Measurements from ENCODE around the gene NCDN.
"Not testable (repeated sequence)": the region's sequence is repeated elsewhere in the genome, so short reads cannot be mapped to it uniquely, and the experiment has no call there.

NCDN gene

GRCh38 chr1:35571263-35571662 is 13.7 kb downstream of the NCDN start:
- no peak for DNase-seq

DNA sequence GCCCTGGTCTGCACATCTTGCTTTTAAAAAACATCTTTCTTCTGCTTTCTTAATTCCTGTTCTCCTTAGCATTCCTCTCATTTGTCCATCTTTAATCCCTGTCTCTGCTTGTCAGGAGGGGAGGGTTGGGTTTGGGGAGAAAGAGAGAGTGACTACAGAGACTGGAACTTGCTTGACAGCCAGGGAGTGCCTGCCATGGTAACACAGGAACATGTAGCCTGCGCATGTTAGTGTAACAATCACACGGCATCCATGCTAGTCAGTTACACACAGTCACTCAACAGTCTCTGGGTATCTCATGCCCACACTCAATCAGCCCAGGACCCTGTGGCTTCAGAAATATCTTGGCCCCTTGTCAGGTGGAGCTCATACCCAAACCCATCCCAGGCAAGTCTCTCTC is 14.7 kb downstream of the NCDN start:
- DNase-seq, result no peak

- no peak for DNase-seq
Observed at GRCh38 chr1:35573198-35574124, 15.9 kb downstream of the NCDN start, which contains the start of gene TFAP2E. Gene TFAP2E (plus strand): TSS chr1:35573314. CDS start chr1:35573578, 264 bp downstream.

GRCh38 chr1:35574125-35574654 is 16.6 kb downstream of the NCDN start:
- no peak for DNase-seq

DNA sequence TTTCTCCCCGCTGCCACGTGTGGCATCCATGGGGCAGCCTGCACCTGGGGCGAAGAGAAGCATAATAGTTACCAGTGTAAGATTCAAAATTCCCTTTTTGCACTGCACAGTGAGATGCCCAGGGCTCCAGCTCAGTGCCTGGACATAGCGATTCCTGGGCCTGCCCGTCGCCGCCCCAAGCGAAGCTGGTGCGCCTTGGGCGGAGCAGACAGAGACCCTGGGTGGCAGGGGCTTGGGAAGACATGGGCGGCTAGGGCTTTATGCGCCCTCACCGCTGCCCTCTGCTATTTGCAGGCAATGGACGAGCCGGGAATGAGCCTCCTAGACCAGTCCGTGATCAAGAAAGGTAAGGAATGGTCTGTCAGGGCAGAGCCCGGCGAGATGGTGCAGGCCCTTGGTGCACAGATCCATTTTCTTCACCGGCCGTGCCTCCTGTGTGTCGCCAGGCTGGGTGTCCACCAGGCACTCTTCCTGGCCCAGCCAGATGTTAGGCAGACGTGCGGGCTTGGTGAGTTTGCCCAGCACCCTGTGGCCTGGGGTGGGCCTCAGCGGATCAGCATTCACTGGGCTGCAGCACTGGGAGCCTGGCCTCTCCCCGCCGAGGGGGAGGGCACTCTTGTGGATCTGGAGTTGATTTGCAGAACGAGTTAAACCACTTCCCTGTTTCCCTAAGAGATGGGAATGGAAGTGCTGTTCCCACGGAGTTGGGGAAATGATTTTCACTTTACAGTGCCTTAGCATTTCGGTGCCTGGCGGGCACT is 17.2 kb downstream of the NCDN start:
- DNase-seq, result no peak

DNA sequence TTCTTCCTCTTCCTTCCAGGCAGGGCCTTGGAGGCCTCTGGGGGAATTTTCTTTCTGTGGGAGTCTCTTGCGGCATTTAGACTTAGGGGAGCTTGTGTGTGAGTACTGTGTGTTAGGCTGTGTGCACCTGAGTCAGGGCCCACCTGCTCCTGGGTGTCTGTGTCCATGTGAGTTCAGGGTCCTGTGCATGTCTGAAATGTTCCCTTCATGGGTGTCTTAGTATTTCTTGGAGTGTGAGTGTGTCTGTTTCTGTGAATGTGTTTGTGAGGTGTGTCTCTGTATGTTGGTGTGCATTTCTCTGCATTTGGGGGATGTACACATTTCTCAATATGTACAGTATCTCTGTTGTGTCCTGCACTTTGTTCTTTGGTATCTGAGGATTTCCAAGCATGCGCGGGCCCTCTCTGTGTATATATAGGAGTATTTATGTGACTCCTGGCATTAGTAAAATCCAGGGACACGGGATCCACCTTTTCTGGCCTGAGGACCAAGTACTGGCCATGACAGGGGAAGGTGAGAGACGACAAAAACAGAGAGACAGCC is 17.9 kb downstream of the NCDN start:
- no peak for DNase-seq

DNA sequence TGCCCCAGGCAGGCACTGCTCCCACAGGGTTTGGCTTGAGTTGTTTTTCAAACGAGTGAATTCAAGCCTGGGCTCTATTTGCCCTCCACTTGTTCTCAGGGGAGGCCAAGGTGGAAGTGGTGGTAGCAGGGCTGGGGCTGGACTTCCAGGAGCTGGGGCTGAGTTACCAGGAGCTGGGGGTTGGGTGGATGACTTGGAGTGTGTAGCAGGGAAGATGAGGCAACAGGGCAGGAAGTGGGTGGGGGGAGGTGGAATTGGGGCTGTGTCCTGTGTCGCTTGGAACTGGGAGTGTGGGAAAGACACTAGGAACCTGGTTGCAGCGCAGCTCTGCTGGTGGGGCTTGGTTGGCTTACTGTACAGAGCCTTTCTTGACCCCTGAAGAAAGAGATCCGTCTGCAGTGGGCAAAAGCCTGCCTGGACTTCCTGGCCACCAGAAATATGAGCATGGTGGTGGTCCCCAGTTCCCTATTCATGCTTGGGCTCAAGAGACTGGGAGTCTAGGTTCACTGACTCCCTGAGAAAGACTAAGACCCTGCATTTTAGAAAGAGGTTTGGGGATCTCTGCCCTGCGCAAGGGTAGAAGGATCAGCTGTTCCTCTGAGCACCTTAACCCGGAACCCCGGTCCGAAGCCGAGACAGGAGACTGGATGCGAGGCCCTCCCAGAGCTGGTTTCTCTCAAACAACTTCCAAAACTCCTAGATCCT is 18.6 kb downstream of the NCDN start:
- no peak for DNase-seq

DNA sequence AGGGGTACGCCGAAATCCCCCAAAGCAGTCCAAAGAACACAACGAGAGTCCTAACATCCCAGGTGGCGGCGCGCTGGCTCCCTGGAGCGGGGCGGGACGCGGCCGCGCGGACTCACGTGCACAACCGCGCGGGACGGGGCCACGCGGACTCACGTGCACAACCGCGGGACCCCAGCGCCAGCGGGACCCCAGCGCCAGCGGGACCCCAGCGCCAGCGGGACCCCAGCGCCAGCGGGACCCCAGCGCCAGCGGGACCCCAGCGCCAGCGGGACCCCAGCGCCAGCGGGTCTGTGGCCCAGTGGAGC is 19.1 kb downstream of the NCDN start:
- not testable (repeated sequence) for DNase-seq

DNA sequence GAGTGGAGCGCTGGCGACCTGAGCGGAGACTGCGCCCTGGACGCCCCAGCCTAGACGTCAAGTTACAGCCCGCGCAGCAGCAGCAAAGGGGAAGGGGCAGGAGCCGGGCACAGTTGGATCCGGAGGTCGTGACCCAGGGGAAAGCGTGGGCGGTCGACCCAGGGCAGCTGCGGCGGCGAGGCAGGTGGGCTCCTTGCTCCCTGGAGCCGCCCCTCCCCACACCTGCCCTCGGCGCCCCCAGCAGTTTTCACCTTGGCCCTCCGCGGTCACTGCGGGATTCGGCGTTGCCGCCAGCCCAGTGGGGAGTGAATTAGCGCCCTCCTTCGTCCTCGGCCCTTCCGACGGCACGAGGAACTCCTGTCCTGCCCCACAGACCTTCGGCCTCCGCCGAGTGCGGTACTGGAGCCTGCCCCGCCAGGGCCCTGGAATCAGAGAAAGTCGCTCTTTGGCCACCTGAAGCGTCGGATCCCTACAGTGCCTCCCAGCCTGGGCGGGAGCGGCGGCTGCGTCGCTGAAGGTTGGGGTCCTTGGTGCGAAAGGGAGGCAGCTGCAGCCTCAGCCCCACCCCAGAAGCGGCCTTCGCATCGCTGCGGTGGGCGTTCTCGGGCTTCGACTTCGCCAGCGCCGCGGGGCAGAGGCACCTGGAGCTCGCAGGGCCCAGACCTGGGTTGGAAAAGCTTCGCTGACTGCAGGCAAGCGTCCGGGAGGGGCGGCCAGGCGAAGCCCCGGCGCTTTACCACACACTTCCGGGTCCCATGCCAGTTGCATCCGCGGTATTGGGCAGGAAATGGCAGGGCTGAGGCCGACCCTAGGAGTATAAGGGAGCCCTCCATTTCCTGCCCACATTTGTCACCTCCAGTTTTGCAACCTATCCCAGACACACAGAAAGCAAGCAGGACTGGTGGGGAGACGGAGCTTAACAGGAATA is 19.7 kb downstream of the NCDN start:
- DNase-seq, result peak; percentile 60 to 91

GRCh38 chr1:35580949-35581388 is 23.4 kb downstream of the NCDN start:
- no peak for DNase-seq

DNA sequence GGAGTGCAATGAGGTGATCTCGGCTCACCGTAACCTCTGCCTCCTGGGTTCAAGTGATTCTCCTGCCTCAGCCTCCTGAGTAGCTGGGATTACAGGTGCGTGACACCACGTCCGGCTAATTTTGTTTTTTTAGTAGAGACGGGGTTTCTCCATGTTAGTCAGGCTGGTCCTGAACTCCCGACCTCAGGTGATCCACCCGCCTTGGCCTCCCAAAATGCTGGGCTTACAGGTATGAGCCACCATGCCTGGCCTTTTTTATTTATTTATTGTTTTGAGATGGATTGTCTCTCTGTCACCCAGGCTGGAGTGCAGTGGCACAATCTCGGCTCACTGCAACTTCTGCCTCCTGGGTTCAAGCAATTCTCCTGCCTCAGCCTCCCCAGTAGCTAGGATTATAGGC is 24.0 kb downstream of the NCDN start:
- DNase-seq, result not testable (repeated sequence)

DNA sequence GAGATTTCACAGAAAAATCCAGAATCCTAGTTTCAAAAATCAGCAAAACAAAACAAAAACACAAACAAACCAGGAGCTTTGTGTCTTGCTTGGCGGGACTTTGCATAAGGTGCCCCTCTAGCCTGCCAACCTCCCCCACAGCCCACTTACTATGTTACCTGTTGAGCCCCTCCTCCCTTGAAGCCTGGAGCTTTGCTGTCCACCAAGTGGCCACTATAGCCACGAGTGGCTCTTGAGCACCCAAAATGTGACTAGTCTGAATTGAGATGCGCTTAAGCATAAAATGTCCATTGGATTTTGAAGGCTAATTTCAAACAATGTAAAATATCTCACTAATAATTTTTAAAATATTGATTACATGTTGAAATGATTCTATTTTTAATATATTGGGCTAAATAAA is 27.7 kb downstream of the NCDN start:
- no peak for DNase-seq

- DNase-seq, result not testable (repeated sequence)
Observed at GRCh38 chr1:35585805-35586204, 28.2 kb downstream of the NCDN start.

- no peak for DNase-seq
Observed at GRCh38 chr1:35586808-35587207, 29.2 kb downstream of the NCDN start.

- no peak for DNase-seq
Observed at GRCh38 chr1:35587736-35588135, 30.1 kb downstream of the NCDN start.

GRCh38 chr1:35588197-35588910 is 30.8 kb downstream of the NCDN start:
- no peak for DNase-seq

GRCh38 chr1:35589516-35590427 is 32.2 kb downstream of the NCDN start:
- DNase-seq, result no peak

DNA sequence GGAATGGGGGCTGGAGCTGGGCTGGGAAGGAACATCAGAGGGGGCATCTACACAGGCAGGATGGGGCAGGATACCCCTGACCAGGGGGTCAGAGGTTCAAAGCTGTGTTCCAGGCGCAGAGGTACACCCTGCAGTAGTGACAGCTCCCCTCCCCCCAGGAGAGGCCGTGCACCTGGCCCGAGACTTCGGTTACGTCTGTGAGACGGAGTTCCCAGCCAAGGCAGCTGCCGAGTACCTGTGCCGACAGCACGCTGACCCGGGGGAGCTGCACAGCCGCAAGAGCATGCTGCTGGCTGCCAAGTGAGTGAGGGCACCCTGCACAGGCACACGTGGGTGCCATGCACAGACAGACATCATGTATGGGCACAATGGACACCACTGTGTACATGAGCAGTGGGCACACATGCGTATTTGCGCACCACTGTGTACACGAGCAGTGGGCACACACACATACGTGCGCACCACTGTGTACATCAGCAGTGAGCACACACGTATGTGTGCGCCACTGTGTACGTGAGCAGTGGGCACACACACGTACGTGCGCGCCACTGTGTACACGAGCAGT is 33.0 kb downstream of the NCDN start:
- DNase-seq, result no peak

GRCh38 chr1:35591211-35591610 is 33.6 kb downstream of the NCDN start:
- no peak for DNase-seq

Data from bone marrow (tissue), 2 donors.